ENCODE measurements around the gene INSIG1. TPM values are rescaled to one million over a fixed set of nuclear protein-coding genes. Genes with fewer than 3 reads are reported as not detected.

INSIG1 gene
- total RNA-seq, 1 experiment from 2014 or later, result 36.4 TPM

DNA sequence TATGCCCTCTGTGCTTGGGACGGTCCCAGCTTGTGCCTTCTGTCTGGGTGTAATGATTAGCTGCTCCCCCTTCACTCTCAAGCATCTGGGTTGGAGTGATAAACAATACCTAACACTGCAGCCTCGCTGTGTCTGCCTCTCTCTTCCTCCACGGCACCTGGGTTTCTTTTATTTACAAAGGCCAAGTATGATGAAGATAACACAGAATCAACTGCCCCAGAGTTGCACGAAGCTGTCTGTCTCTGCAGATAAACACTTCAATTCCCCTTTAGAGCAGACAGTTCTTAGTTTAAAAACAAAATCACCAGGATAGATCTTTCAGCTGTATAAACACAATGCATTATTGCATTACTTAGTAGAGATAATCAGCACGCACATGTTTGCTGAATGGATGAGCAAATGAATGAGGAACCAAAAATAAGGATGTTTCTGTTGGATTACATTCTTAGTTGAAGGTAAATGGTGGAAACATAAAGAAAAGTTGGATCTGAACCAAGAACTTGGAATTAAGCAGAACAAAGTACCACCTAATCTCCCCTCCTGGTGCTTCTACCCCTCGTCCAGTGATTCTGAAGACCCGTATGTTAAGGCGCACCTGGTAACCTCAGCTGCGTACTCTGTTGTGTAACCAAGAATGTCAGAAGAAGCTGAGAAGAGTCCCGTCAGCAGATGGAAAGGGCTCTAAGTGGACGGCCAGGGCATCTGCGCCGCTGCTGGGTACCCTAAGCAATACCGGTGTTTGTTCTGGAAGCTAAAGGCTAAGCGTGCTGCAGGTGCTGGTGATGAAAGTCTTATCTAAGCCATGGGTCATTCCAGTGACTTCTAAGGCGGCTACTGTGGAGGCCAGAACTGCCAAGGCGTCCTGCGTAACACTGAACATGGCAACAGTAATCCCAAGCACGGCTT, 26.6 kb downstream of the INSIG1 start:
- H3K27me3 ChIP-seq (replicated peaks), result peaks cover 6% of the 10 kb centered on the region; the same call in 1 of the 2 replicates
- DNase-seq (ENCODE audit: low read depth in 1 of 2, low spot score in 2 of 2), result no peak
- no peaks in the 10 kb centered on the region for H3K9me3 ChIP-seq (replicated peaks)
- no peak overlapping the region for H3K27ac ChIP-seq
- no peak overlapping the region for H3K4me3 ChIP-seq
- no peaks in the 10 kb centered on the region for H3K36me3 ChIP-seq
- H3K4me1 ChIP-seq (replicated peaks), result no peaks in the 10 kb centered on the region

- no peaks in the 10 kb centered on the region for H3K4me1 ChIP-seq (replicated peaks)
- H3K27ac ChIP-seq, result no peak overlapping the region
- no peaks in the 10 kb centered on the region for H3K36me3 ChIP-seq
- H3K9me3 ChIP-seq (replicated peaks), result no peaks in the 10 kb centered on the region
- H3K27me3 ChIP-seq (replicated peaks), result peaks cover 6% of the 10 kb centered on the region; the same call in 1 of the 2 replicates
- DNase-seq (ENCODE audit: low read depth in 1 of 2, low spot score in 2 of 2), result no peak
- H3K4me3 ChIP-seq, result no peak overlapping the region
Observed at GRCh38 chr7:155324918-155325235, 27.2 kb downstream of the INSIG1 start.

DNA sequence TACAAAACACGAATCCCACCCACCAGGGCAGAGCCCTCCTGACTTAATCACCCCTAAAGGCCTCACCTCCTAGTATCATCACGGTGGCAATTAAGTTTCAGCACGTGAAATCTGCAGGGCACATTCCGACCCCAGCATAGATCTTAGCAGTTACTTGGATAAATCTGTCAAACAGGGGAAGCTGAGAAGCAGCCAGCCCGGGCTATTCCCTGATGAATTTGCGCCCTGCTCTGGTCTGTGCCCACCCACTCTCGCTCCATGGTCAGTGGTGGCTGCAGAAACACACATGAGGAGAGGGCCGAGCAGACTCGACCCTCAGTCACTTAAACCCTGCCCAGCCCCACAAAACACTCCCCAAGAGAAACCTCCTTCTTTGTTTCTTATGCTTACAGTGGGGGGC, 28.7 kb downstream of the INSIG1 start:
- Histone ChIP-seq H3K4me1 (replicated peaks) (no peaks in the 10 kb centered on the region), H3K9me3 (replicated peaks) (no peaks in the 10 kb centered on the region), H3K27me3 (replicated peaks) (peaks cover 6% of the 10 kb centered on the region; the same call in 1 of the 2 replicates), H3K27ac (no peak overlapping the region), H3K4me3 (no peak overlapping the region), H3K36me3 (no peaks in the 10 kb centered on the region)
- no peak for DNase-seq (ENCODE audit: low read depth in 1 of 2, low spot score in 2 of 2)

DNA sequence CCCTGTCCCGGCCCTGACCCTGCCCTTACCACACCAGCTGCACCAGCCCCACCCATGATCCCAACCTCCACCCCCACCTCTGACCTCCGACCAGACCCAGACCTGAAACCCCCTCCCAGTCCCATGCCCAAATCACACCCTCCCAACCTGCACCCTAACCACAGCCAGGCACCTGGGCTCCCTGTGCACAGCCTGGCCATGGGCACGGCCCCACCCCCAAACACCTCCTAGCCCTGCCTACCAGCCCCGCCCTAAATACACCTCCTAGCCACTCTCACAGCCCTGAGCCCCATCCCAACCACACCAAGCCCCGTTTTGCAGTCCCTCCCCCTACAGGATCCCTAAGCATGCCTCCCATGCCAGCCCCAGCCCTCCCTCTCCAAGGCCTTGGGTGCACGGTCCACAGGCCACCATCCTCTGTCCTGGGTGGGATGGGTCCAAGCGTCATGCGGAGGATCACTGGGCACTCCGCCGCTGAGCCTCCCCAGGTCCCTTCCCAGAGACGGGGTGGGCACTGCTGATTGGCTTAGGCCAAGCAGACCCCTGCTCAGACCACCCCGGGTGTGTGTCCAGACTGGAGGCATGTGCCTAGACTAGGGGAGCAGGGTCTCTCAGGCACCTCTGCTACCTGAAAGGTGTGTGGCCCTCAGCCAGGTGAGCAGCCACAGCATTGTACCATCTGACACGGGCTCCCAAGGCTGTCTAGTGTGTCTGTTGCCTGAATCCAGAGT, 30.1 kb downstream of the INSIG1 start:
- Histone ChIP-seq H3K27ac (no peak overlapping the region), H3K4me3 (no peak overlapping the region), H3K9me3 (replicated peaks) (no peaks in the 10 kb centered on the region), H3K27me3 (replicated peaks) (peaks cover 6% of the 10 kb centered on the region; the same call in 1 of the 2 replicates), H3K4me1 (replicated peaks) (no peaks in the 10 kb centered on the region), H3K36me3 (no peaks in the 10 kb centered on the region)
- no peak for DNase-seq (ENCODE audit: low read depth in 1 of 2, low spot score in 2 of 2)

- Histone ChIP-seq H3K4me1 (replicated peaks) (no peaks in the 10 kb centered on the region), H3K9me3 (replicated peaks) (no peaks in the 10 kb centered on the region), H3K27me3 (replicated peaks) (peaks cover 3% of the 10 kb centered on the region; the same call in 1 of the 2 replicates), H3K27ac (no peak overlapping the region), H3K36me3 (no peaks in the 10 kb centered on the region), H3K4me3 (no peak overlapping the region)
- DNase-seq (ENCODE audit: low read depth in 1 of 2, low spot score in 2 of 2), result no peak
Observed at GRCh38 chr7:155329225-155329624, 31.5 kb downstream of the INSIG1 start.

DNA sequence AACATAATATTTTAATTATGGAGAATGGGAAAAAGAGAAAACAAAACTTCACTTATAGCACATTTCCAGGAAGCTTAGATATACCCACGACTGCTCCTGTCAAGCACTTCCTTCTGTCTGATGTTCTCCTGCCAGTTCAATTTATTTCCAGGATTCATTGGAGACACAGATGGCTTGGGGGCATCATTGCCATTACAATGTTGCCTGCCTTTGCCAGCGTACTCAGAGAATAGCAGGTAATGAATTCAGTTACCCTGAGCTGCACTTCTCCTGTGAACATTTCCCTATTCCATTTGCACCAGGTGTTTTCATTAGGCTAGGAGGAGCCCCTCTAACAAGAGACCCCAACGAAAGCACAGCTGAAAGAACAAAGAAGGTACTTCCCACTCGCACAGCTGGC, 33.7 kb downstream of the INSIG1 start:
- Histone ChIP-seq H3K27ac (no peak overlapping the region), H3K9me3 (replicated peaks) (no peaks in the 10 kb centered on the region), H3K4me3 (no peak overlapping the region), H3K36me3 (no peaks in the 10 kb centered on the region), H3K27me3 (replicated peaks) (peaks cover 3% of the 10 kb centered on the region; the same call in 1 of the 2 replicates), H3K4me1 (replicated peaks) (no peaks in the 10 kb centered on the region)
- DNase-seq (ENCODE audit: low read depth in 1 of 2, low spot score in 2 of 2), result no peak

- Histone ChIP-seq H3K27me3 (replicated peaks) (peaks cover 4% of the 10 kb centered on the region; the same call in 1 of the 2 replicates), H3K36me3 (no peaks in the 10 kb centered on the region), H3K9me3 (replicated peaks) (no peaks in the 10 kb centered on the region), H3K27ac (no peak overlapping the region), H3K4me1 (replicated peaks) (no peaks in the 10 kb centered on the region), H3K4me3 (no peak overlapping the region)
- no peak for DNase-seq (ENCODE audit: low read depth in 1 of 2, low spot score in 2 of 2)
Observed at GRCh38 chr7:155333346-155334234, 35.9 kb downstream of the INSIG1 start.

- H3K4me3 ChIP-seq, result no peak overlapping the region
- no peaks in the 10 kb centered on the region for H3K9me3 ChIP-seq (replicated peaks)
- no peaks in the 10 kb centered on the region for H3K36me3 ChIP-seq
- H3K27ac ChIP-seq, result no peak overlapping the region
- no peak for DNase-seq (ENCODE audit: low read depth in 1 of 2, low spot score in 2 of 2)
- peaks cover 4% of the 10 kb centered on the region; the same call in 1 of the 2 replicates for H3K27me3 ChIP-seq (replicated peaks)
- H3K4me1 ChIP-seq (replicated peaks), result no peaks in the 10 kb centered on the region
Observed at GRCh38 chr7:155336812-155337602, 39.3 kb downstream of the INSIG1 start.

DNA sequence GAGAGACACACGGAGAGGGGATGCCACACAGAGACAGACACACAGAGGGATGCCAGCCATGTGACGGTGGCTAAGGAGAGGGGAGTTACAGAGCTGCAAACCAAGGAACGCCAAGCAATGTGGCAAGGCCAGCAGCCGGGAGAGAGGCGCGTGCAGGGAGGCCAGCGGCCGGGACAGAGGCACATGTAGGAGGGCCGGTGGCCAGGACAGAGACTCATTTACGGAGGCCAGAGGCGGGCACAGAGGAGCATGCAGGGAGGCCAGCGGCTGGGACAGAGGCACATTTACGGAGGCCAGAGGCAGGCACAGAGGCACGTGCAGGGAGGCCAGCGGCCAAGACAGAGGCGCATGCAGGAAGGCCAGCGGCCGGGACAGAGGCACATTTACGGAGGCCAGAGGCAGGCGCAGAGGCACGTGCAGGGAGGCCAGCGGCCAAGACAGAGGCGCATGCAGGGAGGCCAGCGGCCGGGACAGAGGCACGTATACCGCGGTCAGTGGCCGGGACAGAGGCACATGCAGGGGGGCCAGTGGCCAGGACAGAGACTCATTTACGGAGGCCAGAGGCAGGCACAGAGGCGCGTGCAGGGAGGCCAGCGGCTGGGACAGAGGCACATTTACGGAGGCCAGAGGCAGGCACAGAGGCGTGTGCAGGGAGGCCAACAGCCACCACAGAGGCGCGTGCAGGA, 40.4 kb downstream of the INSIG1 start:
- no peak for DNase-seq (ENCODE audit: low read depth in 1 of 2, low spot score in 2 of 2)
- no peak overlapping the region for H3K27ac ChIP-seq
- peaks cover 4% of the 10 kb centered on the region; the same call in 1 of the 2 replicates for H3K27me3 ChIP-seq (replicated peaks)
- H3K4me3 ChIP-seq, result no peak overlapping the region
- H3K4me1 ChIP-seq (replicated peaks), result no peaks in the 10 kb centered on the region
- H3K9me3 ChIP-seq (replicated peaks), result no peaks in the 10 kb centered on the region
- H3K36me3 ChIP-seq, result no peaks in the 10 kb centered on the region

DNA sequence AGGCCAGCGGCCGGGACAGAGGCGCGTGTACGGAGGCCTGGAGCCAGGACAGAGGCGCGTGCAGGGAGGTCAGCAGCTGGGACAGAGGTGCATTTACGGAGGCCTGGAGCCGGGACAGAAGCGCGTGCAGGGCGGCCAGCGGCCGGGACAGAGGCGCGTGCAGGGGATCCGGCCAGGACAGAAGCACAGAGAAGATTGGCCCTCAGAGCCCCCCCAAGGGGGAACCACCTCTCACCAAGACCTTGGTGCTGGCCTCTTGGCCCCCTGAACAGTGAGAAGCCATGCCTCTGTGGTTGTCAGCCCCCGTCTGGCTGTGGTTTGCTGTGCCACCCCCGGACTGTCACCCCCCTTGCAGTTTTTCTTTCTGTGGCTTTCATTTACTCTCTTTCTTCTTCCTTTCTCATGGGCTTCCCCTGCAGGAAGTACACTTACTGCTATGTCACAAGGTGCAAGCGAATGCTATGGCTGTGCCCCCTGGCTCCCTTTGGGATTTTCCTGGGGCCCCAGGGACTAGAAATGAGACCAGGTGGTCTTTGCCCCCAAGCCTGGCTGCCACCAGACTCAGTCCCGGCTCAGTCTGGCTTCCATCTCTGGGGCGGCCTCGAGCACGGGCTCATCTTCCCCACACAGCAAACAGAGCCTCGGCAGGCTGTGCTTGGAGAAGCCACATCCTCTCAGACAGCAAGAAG, 41.1 kb downstream of the INSIG1 start:
- Histone ChIP-seq H3K4me3 (no peak overlapping the region), H3K27ac (no peak overlapping the region), H3K9me3 (replicated peaks) (no peaks in the 10 kb centered on the region)

GRCh38 chr7:155339474-155339873, 41.8 kb downstream of the INSIG1 start:
- H3K4me3 ChIP-seq, result no peak overlapping the region
- H3K27ac ChIP-seq, result no peak overlapping the region

More for the DNA sequence above, 41.1 kb downstream of the INSIG1 start:
- H3K36me3 ChIP-seq, result no peaks in the 10 kb centered on the region
- H3K4me1 ChIP-seq (replicated peaks), result no peaks in the 10 kb centered on the region
- DNase-seq (ENCODE audit: low read depth in 1 of 2, low spot score in 2 of 2), result no peak
- H3K27me3 ChIP-seq (replicated peaks), result peaks cover 4% of the 10 kb centered on the region; the same call in 1 of the 2 replicates

GRCh38 chr7:155340071-155340531, 42.4 kb downstream of the INSIG1 start:
- Histone ChIP-seq H3K4me1 (replicated peaks) (peaks cover 6% of the 10 kb centered on the region), H3K36me3 (no peaks in the 10 kb centered on the region), H3K27ac (no peak overlapping the region), H3K27me3 (replicated peaks) (peaks cover 4% of the 10 kb centered on the region; the same call in 1 of the 2 replicates), H3K9me3 (replicated peaks) (no peaks in the 10 kb centered on the region), H3K4me3 (no peak overlapping the region)
- no peak for DNase-seq (ENCODE audit: low read depth in 1 of 2, low spot score in 2 of 2)

More at GRCh38 chr7:155339474-155339873, 41.8 kb downstream of the INSIG1 start:
- Histone ChIP-seq H3K4me1 (replicated peaks) (peaks cover under 1% of the 10 kb centered on the region), H3K36me3 (no peaks in the 10 kb centered on the region), H3K9me3 (replicated peaks) (no peaks in the 10 kb centered on the region), H3K27me3 (replicated peaks) (peaks cover 4% of the 10 kb centered on the region; the same call in 1 of the 2 replicates)
- DNase-seq (ENCODE audit: low read depth in 1 of 2, low spot score in 2 of 2), result no peak

All from SJSA1 (cell line).